Calu3 (cell line): ENCODE data around the gene CDC45. TPM values are rescaled to one million over a fixed set of nuclear protein-coding genes. Genes with fewer than 3 reads are reported as not detected.
"Not testable (repeated sequence)": the region's sequence is repeated elsewhere in the genome, so short reads cannot be mapped to it uniquely, and the experiment has no call there.

Experiments used
- BruUV-seq: library from RNA; stranded (reverse); fragments of 400-500 nt; replicated peaks from 2 replicates; lab custom pipeline; 2021; lab: Mats Ljungman, UMichigan
- CTCF ChIA-PET: fragments of 300-600 bp; sonication (Branson Sonifier 250); formaldehyde crosslinking; loops from one replicate; lab custom pipeline; 2022; ENCODE audit warnings: antibody characterized with exemption; lab: Charles Lee
- DNase-seq: peaks from one replicate; pipeline ENCODE4 v3.0.0; 2022
- H3K27ac Mint-ChIP-seq: one replicate; pipeline ENCODE4 v1.8.0; 2022; ENCODE audit warnings: mixed read lengths; ENCODE audit not compliant: unreplicated experiment
- H3K27me3 Mint-ChIP-seq: one replicate; pipeline ENCODE4 v1.8.0; 2022; ENCODE audit warnings: mixed read lengths; ENCODE audit not compliant: unreplicated experiment
- H3K36me3 Mint-ChIP-seq: one replicate; pipeline ENCODE4 v1.8.0; 2022; ENCODE audit warnings: mild to moderate bottlenecking, moderate library complexity, mixed read lengths; ENCODE audit not compliant: insufficient read depth, unreplicated experiment
- H3K4me1 Mint-ChIP-seq: one replicate; pipeline ENCODE4 v1.8.0; 2022; ENCODE audit warnings: mild to moderate bottlenecking, low read depth, mixed read lengths; ENCODE audit not compliant: unreplicated experiment
- H3K4me3 Mint-ChIP-seq: one replicate; pipeline ENCODE4 v1.8.0; 2022; ENCODE audit warnings: mild to moderate bottlenecking, low read depth, moderate library complexity, mixed read lengths; ENCODE audit not compliant: unreplicated experiment
- H3K9me3 Mint-ChIP-seq: one replicate; pipeline ENCODE4 v1.8.0; 2022; ENCODE audit warnings: low read depth, mixed read lengths; ENCODE audit not compliant: unreplicated experiment
- CTCF ChIP-seq: fragments of 200-600 bp; IDR thresholded peaks from one replicate; pipeline ENCODE4 v1.8.0; 2022; ENCODE audit warnings: antibody characterized with exemption; ENCODE audit not compliant: unreplicated experiment
- intact Hi-C: fragments of 100-400 bp; cut with micrococcal nuclease; formaldehyde crosslinking; loops from one replicate; pipeline ENCODE4 v1.10.0; 2022; ENCODE audit not compliant: unreplicated experiment
- total RNA-seq: library from RNA; stranded (reverse); gene quantifications from 2 replicates; pipeline ENCODE4 v1.2.3, GENCODE V29; 2022

Gene CDC45
- total RNA-seq, 1 experiment from 2014 or later: 45.0 TPM

DNA sequence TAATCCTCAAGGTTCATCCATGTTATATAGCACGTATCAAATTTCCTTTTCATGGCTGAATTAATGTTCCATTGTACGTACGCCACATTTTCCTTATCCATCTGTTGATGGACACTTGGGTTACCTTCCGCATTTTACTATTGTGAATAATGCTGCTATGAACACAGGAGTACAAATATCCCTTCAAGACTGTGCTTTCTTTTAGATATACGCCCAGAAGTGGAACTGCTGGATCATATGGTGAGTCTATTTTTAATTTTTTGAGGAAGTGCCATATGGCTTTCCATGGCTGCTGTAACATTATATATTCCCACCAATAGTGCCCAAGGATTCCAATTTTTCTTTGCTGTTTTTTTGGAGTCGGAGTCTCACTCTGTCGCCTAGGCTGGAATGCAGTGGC is 41.4 kb upstream of the CDC45 start:
- no peak for DNase-seq
- BruUV-seq: no TSS peak
- no peak for TF ChIP-seq CTCF
- Mint-ChIP-seq H3K4me1 (no peaks in the 10 kb centered on the region), H3K27ac (no peak overlapping the region), H3K4me3 (no peak overlapping the region), H3K27me3 (no peaks in the 10 kb centered on the region), H3K9me3 (no peaks in the 10 kb centered on the region), H3K36me3 (peaks cover 25% of the 10 kb centered on the region)
- intact Hi-C loops: no loop called here
- CTCF ChIA-PET: interaction anchor here (0.7 kb wide), 1 partner anchor 73 kb away, joined by 8 read pairs; no protein-coding TSS in a partner anchor

- CTCF ChIA-PET: no interaction called here
- H3K9me3 Mint-ChIP-seq: no peaks in the 10 kb centered on the region
- H3K4me3 Mint-ChIP-seq: no peak overlapping the region
- no TSS peak for BruUV-seq
- DNase-seq: no peak
- intact Hi-C loops: no loop called here
- H3K36me3 Mint-ChIP-seq: peaks cover 10% of the 10 kb centered on the region
- H3K27ac Mint-ChIP-seq: no peak overlapping the region
- TF ChIP-seq CTCF: no peak
- H3K27me3 Mint-ChIP-seq: no peaks in the 10 kb centered on the region
- no peaks in the 10 kb centered on the region for H3K4me1 Mint-ChIP-seq
Observed at GRCh38 chr22:19440411-19441195, 39.1 kb upstream of the CDC45 start.

DNA sequence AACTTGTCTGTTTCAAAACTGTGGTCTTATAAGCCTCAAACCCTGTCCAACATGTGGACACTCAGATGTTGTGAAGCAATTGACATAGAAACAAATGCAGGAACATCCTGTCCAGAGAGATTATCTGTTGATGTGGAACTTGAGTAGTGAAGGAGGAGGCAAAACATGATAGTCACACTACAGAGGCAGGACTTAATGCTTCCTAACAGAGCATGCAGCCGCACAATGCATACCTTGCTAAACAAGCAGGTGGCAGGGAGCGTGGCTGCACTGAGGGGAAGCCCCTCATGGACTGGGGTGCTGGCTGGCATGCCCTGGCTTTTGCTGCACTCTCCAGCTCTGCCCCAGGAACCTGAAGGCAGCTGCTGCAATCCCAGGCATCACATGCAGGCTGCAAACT is 37.6 kb upstream of the CDC45 start:
- Mint-ChIP-seq H3K4me1 (peaks cover 13% of the 10 kb centered on the region), H3K27me3 (no peaks in the 10 kb centered on the region), H3K27ac (no peak overlapping the region), H3K36me3 (peaks cover 14% of the 10 kb centered on the region), H3K9me3 (no peaks in the 10 kb centered on the region), H3K4me3 (no peak overlapping the region)
- intact Hi-C loops: no loop called here
- BruUV-seq: no TSS peak
- no peak for DNase-seq
- CTCF ChIA-PET: no interaction called here
- TF ChIP-seq CTCF: no peak

DNA sequence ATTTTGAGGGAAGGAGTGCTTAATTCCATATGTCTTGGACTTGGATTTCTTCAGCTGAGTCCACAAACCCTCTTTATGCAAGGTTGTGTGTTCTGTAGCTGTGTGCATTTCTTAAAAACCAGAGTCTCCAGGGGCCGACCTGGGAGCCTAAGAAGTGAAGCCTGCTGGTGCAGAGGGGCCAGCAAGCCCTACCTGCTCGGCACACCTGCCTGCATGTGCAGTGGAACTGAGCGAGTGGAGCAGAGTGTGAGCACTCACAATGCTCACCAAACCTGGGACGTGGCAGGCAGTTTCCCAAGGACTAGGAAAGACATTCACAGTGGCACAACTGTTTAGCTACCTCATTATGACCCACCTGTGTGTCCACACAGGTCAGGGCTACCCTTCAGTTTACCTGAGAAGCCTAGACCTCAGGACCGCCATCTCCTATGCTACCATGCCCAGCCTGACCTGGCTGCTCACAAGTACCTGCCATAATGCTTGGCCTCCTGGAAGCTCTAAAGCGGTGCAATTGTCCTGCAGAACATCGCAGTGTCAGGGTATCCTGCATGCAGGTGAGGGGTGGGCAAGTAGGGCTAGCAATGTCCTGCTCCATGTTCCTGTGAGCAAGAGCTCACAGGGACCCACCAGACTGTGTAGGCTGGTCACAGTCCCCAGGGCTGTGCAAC is 36.0 kb upstream of the CDC45 start:
- Mint-ChIP-seq H3K9me3 (no peaks in the 10 kb centered on the region), H3K36me3 (peaks cover 29% of the 10 kb centered on the region), H3K27ac (no peak overlapping the region), H3K4me1 (peaks cover 14% of the 10 kb centered on the region), H3K27me3 (no peaks in the 10 kb centered on the region), H3K4me3 (no peak overlapping the region)
- no peak for TF ChIP-seq CTCF
- no TSS peak for BruUV-seq
- CTCF ChIA-PET: no interaction called here
- no peak for DNase-seq
- intact Hi-C loops: no loop called here

DNA sequence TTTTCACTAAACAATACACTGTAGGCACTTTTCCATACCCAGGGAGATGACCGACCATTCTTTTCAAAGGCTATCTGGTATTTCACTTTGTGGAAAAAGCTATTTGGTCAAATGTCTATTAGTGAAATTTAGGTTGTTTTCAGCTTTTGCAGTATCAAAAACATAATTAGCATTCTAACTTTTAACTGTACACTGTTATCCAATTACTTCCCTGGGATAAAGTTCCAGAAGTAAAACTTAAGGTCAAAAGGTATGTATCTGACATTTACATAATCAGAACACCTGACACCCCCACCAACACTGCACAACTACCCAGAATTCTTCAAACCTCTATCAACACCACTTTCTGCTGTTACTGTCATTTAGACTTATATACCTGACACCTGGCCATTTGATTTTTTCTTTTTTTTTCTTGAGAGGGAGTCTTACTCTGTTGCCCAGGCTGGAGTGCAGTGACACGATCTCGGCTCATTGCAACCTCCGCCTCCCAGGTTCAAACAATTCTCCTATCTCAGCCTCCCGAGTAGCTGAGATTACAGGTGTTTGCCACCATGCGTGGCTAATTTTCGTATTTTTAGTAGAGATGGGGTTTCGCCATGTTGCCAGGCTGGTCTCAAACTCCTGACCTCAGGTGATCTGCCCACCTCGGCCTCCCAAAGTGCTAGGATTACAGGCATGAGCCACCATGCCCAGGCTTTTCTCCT is 34.3 kb upstream of the CDC45 start:
- H3K27me3 Mint-ChIP-seq, H3K27ac Mint-ChIP-seq, H3K9me3 Mint-ChIP-seq, BruUV-seq, DNase-seq, H3K4me3 Mint-ChIP-seq, CTCF ChIA-PET, intact Hi-C loops: not testable (repeated sequence)
- H3K36me3 Mint-ChIP-seq: peaks cover 23% of the 10 kb centered on the region
- peaks cover 14% of the 10 kb centered on the region for H3K4me1 Mint-ChIP-seq
